A375 (cell line): ENCODE measurements around the gene PSMB11. TPM values are rescaled to one million over a fixed set of nuclear protein-coding genes. Genes with fewer than 3 reads are reported as not detected.

Source experiments
- total RNA-seq: library from RNA; depleted of rRNA; stranded (reverse); fragments of >200 nt; shearing (Covaris generic); gene quantifications from 2 replicates; pipeline ENCODE4 v1.2.3, GENCODE V29; 2014; rRNA removed

The PSMB11 gene
- not detected in 2 replicates for total RNA-seq

DNA sequence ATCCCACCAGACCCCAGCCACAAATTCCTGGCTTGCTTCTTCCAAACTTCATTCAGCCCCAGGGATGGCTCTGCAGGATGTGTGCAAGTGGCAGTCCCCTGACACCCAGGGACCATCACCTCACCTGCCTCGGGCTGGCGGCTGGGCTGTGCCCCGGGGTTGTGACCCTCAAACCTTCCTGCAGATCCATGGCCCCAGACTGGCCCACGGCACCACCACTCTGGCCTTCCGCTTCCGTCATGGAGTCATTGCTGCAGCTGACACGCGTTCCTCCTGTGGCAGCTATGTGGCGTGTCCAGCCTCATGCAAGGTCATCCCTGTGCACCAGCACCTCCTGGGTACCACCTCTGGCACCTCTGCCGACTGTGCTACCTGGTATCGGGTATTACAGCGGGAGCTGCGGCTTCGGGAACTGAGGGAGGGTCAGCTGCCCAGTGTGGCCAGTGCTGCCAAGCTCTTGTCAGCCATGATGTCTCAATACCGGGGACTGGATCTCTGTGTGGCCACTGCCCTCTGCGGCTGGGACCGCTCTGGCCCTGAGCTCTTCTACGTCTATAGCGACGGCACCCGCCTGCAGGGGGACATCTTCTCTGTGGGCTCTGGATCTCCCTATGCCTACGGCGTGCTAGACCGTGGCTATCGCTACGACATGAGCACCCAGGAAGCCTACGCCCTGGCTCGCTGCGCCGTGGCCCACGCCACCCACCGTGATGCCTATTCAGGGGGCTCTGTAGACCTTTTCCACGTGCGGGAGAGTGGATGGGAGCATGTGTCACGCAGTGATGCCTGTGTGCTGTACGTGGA is at the start of gene PSMB11:
PSMB11 (plus strand) TSS at position 51 of the 804 bp plus-strand sequence; CDS start at position 65, 14 bp downstream.

DNA sequence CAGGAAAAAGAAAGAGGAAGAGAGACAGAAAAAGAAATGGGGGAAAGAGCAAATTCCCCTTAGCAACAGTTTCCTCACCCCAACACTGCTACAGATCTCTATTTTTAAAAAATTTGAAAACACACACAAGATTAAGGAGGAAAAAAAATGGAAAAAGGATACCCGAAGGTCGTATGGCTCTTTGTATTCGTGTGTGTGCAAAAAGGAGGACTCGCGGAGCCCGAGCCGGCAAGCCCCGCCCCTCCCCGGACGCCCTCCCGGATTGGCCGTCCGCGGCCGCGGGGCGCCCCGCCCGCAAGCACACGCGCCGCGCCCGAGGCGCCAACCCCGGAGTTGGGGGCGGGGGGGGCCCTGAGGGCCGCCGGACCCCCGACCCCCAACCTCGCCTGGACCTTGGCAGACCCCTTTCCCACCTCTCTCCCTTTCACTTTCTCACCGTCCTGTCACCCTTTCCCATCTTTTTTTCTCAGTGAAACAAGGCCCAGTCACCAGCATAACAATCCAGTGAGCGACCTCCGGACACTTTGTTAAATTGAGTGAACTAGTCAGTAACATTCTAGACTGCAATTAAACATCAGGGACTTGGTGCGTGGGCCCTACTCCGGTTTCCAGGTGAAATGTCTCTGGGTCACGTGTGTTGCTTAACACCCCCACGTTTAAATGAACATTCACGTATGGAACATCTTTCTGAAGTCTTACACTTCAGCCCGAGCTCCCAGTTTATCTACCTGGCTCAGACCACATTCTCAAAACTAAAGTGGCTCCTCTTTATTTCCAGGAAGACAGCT is 31.9 kb upstream of the PSMB11 start, which contains the start of gene C14orf93:
C14orf93 (minus strand) TSS at position 205 of the 788 bp plus-strand sequence. CDS start 11,120 bp downstream, outside the sequence.

DNA sequence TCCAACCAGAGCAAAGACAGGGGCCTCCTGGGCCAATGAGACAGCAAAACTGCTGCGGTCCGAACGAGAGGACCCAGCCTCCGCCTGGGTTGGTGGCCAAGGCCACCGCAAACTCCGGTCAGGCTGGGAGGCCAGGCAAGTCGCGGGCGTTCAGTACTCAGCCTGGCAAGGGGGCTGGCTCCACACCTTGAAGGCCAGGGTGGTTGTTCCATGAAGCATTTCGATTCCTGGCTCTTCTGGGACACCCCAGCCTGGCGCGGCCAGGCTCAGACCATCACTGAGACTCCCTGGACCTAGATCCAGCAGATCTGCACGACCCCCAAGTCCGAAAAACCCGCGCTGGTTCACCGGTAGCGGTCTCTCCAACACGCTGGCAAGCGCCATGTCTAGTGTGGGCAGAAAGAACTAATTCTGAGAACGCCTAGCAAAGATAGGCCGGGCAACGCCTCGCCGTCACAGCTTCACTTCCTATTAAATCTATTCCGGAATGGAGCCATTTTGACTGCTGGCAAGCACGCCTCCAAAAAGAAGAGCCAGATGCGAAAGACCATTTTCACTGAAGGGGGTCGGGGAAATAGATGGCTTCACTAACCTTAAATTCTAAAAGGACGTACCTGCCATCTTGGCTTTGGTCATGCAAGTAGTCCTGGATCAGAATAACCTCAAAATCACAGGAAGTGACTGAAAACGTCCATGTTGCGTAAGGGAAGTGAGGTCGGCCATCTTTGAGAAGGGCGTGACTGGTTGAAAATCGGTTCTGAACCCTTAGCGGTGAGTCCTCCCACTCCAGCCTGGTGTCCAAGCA is 7.3 kb upstream of the PSMB11 start, which contains the start of gene PSMB5:
PSMB5 (minus strand) TSS at position 403 of the 805 bp plus-strand sequence; CDS start at position 384, 19 bp downstream.

DNA sequence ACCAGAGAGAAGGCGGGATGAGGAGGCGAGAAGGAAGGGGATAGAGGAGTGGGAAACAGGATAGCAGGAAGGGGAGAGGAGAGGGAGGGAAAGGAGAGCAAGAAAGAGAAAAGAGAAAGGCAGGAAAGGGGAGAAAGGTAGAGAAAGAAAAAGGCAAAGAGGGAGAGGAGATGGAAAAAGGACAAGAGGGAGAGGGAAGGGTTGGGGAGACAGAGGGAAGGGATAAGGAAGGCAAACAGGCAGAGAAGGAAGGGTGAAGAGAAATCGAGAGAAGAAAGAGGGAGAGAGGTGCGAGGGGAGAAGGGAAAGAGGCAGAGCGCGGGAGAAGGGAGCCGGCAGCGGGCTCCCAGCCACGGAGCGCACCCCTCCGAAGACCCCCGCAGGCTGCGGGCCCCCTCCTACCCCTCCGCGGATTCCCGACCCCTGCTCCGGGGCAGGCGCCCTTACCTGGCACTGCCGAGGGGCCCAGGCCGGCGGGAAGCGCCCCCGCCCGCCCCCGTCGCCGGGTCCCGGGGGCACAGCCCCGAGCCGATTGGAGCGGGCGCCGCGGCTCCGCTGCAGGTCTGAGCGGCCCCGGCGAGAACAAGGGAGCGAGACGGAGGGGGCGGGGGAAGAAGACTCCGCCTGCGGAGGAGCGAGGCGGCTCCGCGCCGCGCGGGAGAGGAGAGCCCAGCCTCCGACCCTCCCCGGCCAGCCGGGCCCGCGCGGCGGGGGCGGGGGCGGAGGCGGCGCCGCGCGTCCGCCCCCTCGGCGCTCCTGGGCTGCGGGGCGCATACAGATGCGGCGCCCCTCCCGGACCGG is 15.1 kb downstream of the PSMB11 start, which contains the start of gene CDH24:
CDH24 (minus strand) TSS at position 565 of the 801 bp plus-strand sequence. CDS start 1,787 bp downstream, outside the sequence.

Other genes with a start within 250 kb of the PSMB11 start
- gene SLC7A7, start 226.8 kb upstream of the PSMB11 start, total RNA-seq: 0.11 and 0.16 TPM in 2 replicates
- gene MRPL52, start 212.3 kb upstream of the PSMB11 start, total RNA-seq: 59.9 and 95.0 TPM in 2 replicates
- gene MMP14, start 205.6 kb upstream of the PSMB11 start, total RNA-seq: 79.9 and 82.8 TPM in 2 replicates
- gene LRP10, start 170.5 kb upstream of the PSMB11 start, total RNA-seq: 17.8 and 19.9 TPM in 2 replicates
- 0.11 and 0.57 TPM in 2 replicates for gene REM2, start 159.0 kb upstream of the PSMB11 start, total RNA-seq
- 65.1 and 69.1 TPM in 2 replicates for gene RBM23, start 123.1 kb upstream of the PSMB11 start, total RNA-seq
- gene PRMT5, start 112.8 kb upstream of the PSMB11 start, total RNA-seq: 49.0 and 68.4 TPM in 2 replicates
- gene HAUS4, start 85.1 kb upstream of the PSMB11 start, total RNA-seq: 58.1 and 61.4 TPM in 2 replicates
- 63.6 and 64.3 TPM in 2 replicates for gene AJUBA, start 59.7 kb upstream of the PSMB11 start, total RNA-seq
- gene C14orf93, start 32.1 kb upstream of the PSMB11 start, total RNA-seq: 11.6 and 13.6 TPM in 2 replicates
- gene PSMB5, start 7.3 kb upstream of the PSMB11 start, total RNA-seq: 184 and 201 TPM in 2 replicates
- gene CDH24, start 15.3 kb downstream of the PSMB11 start, total RNA-seq: 7.8 and 8.1 TPM in 2 replicates
- gene ACIN1, start 52.9 kb downstream of the PSMB11 start, total RNA-seq: 87.0 and 102 TPM in 2 replicates
- gene C14orf119, start 53.3 kb downstream of the PSMB11 start, total RNA-seq: 29.7 and 29.8 TPM in 2 replicates
- gene CIROP, start 62.8 kb downstream of the PSMB11 start, total RNA-seq: not detected in 2 replicates
- gene CEBPE, start 77.0 kb downstream of the PSMB11 start, total RNA-seq: not detected in 2 replicates
- 1.0 TPM in 1 of 2 replicates, not detected in the other for gene SLC7A8, start 141.4 kb downstream of the PSMB11 start, total RNA-seq
- gene RNF212B, start 195.7 kb downstream of the PSMB11 start, total RNA-seq: not detected in 2 replicates
- 0.87 and 1.4 TPM in 2 replicates for gene HOMEZ, start 243.9 kb downstream of the PSMB11 start, total RNA-seq